GM12892 (cell line): ENCODE measurements around the gene CD38. TPM values are rescaled to one million over a fixed set of nuclear protein-coding genes. Genes with fewer than 3 reads are reported as not detected.
"Not testable (repeated sequence)": the region's sequence is repeated elsewhere in the genome, so short reads cannot be mapped to it uniquely, and the experiment has no call there.

Experiments
- DNase-seq: peaks from one replicate; pipeline ENCODE4 v3.0.0; 2011; ENCODE audit not compliant: insufficient read length
- FAIRE-seq: peaks from 2 replicates; lab custom pipeline; 2011; peaks lifted over from hg19 to GRCh38; lab: Jason Lieb, UNC
- POLR2A ChIP-seq: IDR thresholded peaks from 2 replicates; pipeline ENCODE4 v1.6.1; 2011; ENCODE audit warnings: low read depth, low read length, control low read depth
- POLR2AphosphoS5 ChIP-seq: IDR thresholded peaks from 2 replicates; pipeline ENCODE4 v1.6.1; 2011; ENCODE audit warnings: low read depth, low read length, control low read depth
- TAF1 ChIP-seq: IDR thresholded peaks from 2 replicates; pipeline ENCODE4 v1.6.1; 2011; ENCODE audit warnings: low read depth, mild to moderate bottlenecking, control low read depth, low read length, borderline replicate concordance
- polyA plus RNA-seq: library from polyadenylated mRNA; unstranded; fragments of >200 nt; gene quantifications from one replicate; pipeline ENCODE4 v1.2.1, GENCODE V29; 2012; ENCODE audit warnings: missing spikeins, inconsistent platforms; ENCODE audit not compliant: missing spikeins

Gene CD38
- 9.4 TPM for polyA plus RNA-seq

DNA sequence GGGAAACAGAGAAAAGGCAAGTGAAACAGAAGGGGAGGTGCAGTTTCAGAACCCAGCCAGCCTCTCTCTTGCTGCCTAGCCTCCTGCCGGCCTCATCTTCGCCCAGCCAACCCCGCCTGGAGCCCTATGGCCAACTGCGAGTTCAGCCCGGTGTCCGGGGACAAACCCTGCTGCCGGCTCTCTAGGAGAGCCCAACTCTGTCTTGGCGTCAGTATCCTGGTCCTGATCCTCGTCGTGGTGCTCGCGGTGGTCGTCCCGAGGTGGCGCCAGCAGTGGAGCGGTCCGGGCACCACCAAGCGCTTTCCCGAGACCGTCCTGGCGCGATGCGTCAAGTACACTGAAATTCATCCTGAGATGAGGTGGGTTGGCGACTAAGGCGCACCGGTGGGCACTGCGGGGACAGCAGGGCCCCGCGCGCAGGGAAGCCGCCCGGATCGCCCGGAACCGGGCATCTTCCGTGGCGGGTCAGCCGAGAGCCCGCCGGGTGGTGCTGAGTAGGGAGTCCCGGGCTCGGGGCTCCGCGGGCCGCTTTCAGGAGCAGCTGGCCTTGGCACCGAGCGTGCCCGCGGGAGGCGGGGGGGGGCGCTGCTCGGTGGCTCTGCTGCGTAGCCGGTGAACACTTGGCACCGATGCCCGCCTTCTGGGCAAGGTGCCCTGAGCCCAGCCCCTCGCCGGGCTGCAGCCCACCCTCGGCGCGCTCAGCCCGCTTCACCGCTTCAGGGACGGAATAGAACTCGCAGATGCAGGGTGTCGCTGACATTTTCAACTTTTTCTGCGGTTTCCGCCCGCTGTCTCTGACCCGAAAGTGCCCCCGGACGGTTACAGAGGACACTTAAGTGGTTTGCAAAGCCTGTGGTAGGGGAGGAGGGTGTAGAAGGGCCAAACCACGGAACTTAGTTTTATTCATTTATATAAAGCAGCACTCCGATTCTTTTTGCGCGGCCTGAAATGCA is at the start of gene CD38:
TSS of gene CD38 (plus strand) at position 40 of the 953 bp plus-strand sequence. CDS start at position 127, 87 bp downstream.
- FAIRE-seq = peak; percentile 95
- TF ChIP-seq POLR2A (no peak), POLR2AphosphoS5 (no peak), TAF1 (0 out of 2 replicates have a peak, but pooled peaks have one; percentile 17)
- peak; percentile 51 for DNase-seq

GRCh38 chr4:15729910-15730533 is 48.1 kb upstream of the CD38 start:
- DNase-seq = peak; percentile 13
- no peak for TF ChIP-seq TAF1
- TF ChIP-seq POLR2A = no peak
- TF ChIP-seq POLR2AphosphoS5 = no peak
- FAIRE-seq = peak; percentile 80

GRCh38 chr4:15733061-15733460 is 45.1 kb upstream of the CD38 start:
- DNase-seq, FAIRE-seq: not testable (repeated sequence)

- DNase-seq = no peak
- FAIRE-seq = no peak
- TF ChIP-seq POLR2AphosphoS5 (no peak), TAF1 (no peak), POLR2A (no peak)
Measured at GRCh38 chr4:15735536-15735935, 42.6 kb upstream of the CD38 start.

DNA sequence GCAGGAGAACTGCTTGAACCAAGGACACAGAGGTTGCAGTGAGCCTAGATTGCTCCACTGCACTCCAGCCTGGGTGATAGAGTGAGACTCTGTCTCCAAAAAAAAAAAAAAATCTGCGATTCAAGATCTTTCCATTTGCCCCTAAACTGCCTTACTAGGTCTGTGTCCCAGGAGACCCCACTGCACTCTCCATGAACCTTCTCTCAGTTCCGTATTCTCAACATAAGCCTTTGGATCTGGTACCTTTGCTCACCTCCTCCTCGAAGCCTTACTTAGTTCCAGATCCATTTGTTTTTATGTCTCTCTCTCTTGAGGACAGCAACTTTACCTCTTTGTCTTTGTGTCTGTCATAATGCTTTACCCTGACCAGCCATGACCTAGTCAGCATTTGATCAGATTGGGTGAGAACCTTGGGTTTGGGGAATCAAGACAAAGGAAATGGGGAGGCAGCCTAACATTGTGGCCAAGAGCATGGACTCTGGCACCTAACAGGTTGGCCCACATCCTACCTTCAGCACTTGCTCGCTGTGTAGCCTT is 41.5 kb upstream of the CD38 start:
- FAIRE-seq (no peak), DNase-seq (no peak)
- TF ChIP-seq POLR2A (no peak), POLR2AphosphoS5 (no peak), TAF1 (no peak)

- TF ChIP-seq POLR2AphosphoS5 (no peak), TAF1 (no peak), POLR2A (no peak)
- no peak for DNase-seq
- FAIRE-seq = no peak
Measured at GRCh38 chr4:15737255-15737654, 40.9 kb upstream of the CD38 start.

- DNase-seq (no peak), FAIRE-seq (no peak)
- TF ChIP-seq TAF1 (no peak), POLR2AphosphoS5 (no peak), POLR2A (no peak)
Measured at GRCh38 chr4:15738877-15739276, 39.3 kb upstream of the CD38 start.

DNA sequence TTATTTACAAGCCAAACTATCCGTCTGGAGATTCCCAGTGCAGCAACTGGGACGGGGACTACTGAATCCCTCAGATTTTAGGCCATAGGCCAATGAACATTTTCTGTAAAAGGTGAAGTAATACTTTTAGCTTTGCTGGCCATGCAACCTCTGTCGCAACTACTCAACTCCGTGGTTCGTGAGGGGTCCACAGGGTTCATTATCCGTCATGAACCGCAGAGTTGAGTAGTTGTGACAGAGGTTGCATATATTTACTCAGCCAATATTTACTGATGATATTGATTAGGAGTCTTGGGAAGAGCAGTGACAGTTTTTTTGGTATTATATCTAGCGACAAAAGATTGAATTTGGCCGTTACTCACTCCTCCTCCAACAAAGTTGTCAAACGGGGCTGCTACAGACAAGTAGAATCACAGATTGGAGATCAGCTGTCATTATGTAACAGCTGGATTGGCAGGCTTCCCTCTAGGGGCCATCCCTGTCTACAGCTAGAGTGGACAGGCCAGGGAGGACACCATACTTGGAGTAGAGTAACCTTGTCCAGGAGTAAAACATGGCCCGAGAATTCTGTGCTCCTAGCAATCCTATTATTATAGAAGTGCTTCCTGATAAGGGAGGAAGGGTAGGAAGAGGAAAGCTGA is 37.2 kb upstream of the CD38 start:
- DNase-seq = no peak
- FAIRE-seq = no peak
- TF ChIP-seq POLR2AphosphoS5 (no peak), TAF1 (no peak), POLR2A (no peak)

DNA sequence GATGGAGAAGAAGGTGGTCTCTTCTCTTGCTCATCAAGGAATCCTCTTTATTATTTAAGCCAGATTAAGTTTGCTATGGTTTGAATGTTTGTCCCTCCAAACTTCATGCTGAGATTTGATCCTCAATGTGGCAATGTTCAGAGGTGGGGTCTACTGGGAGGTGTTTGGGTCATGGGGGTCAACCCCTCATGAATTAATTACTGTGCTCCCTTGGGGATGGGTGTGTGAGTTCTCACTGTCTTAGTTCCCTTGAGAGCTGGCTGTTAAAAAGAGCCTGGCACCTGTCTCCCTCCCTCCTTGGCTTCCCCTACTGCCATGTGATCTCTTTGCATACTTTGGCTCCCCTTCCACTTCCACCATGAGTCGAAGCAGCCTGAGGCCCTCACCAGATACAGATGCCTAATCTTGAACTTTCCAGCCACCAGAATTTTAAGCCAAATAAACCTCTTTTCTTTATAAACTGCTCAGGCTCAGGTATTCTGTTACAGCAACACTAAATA is 36.0 kb upstream of the CD38 start:
- DNase-seq = no peak
- FAIRE-seq = no peak
- no peak for TF ChIP-seq POLR2AphosphoS5
- TF ChIP-seq TAF1 = no peak
- TF ChIP-seq POLR2A = no peak

GRCh38 chr4:15742637-15743036 is 35.5 kb upstream of the CD38 start:
- TF ChIP-seq POLR2AphosphoS5 = no peak
- TF ChIP-seq POLR2A = no peak
- TF ChIP-seq TAF1 = no peak
- DNase-seq (no peak), FAIRE-seq (no peak)

DNA sequence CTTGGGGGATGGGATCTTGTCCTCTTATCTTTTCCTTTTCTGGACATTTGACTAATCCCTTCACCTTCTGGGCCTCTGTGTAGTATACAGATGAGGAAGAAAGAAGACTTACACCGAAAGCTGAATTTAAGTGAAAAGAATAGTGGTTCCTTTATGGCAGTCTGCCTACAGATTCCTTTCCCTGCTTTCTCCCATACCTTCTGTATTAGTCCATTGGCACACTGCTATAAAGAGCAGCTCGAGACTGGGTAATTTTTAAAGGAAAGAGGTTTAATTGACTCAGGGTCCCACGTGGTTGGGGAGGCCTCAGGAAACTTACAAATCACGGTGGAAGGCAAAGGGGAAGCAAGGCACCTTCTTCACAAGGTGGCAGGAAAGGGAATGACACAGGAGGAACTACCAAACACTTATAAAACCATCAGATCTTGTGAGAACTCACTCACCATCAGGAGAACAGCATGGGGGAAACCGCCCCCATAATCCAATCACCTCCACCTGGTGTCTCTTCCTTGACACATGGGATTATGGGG is 34.0 kb upstream of the CD38 start:
- DNase-seq (no peak), FAIRE-seq (no peak)
- TF ChIP-seq POLR2AphosphoS5 (no peak), TAF1 (no peak)

DNA sequence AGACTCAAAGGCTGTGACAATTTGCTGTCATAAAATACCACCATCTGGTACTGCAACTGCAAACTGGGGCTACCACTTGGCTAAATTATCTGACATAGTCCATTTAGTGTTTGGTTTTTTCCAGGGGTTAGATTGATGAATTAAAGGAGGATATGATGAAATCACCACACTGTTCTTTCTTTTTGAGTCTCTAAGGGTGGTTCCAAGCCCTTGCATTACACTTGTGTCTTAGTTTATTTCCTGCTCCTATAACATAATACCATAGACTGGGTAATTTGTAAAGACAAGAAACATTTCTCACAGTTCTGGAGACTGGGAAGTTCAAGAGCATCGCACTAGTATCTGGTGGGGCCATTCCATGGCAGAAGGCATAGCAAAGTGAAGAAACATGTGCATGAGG is 32.0 kb upstream of the CD38 start:
- FAIRE-seq = no peak
- TF ChIP-seq TAF1 = no peak
- TF ChIP-seq POLR2AphosphoS5 = no peak
- TF ChIP-seq POLR2A = no peak
- DNase-seq = no peak
